Activated gamma-delta T cell treated with Interleukin-2 at 50 U/mL for 16 hours (primary cell): ENCODE data around the gene PPP1R1C.

Source experiments
- DNase-seq: peaks from one replicate; pipeline ENCODE4 v3.0.0-alpha.2; 2020

Gene PPP1R1C

DNA sequence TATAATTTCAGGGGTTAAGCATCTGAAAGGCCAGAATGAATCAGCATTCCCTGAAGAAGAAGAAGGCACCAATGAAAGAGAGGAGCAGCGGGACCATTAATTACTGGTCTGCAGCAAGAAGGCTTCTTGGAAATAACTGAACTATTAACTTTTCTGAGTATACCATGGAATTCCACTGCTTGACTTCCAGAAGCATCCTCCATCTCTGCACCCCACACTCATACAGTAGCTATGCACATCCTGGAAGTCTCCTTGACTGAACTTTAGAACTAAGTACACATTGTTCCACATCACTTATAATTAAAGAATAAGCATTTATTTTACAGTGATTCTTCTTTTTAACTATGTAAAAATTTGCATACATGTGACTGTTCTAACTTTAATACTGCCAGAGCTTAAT lies 131.5 kb downstream of the PPP1R1C start:
- no peak for DNase-seq

DNA sequence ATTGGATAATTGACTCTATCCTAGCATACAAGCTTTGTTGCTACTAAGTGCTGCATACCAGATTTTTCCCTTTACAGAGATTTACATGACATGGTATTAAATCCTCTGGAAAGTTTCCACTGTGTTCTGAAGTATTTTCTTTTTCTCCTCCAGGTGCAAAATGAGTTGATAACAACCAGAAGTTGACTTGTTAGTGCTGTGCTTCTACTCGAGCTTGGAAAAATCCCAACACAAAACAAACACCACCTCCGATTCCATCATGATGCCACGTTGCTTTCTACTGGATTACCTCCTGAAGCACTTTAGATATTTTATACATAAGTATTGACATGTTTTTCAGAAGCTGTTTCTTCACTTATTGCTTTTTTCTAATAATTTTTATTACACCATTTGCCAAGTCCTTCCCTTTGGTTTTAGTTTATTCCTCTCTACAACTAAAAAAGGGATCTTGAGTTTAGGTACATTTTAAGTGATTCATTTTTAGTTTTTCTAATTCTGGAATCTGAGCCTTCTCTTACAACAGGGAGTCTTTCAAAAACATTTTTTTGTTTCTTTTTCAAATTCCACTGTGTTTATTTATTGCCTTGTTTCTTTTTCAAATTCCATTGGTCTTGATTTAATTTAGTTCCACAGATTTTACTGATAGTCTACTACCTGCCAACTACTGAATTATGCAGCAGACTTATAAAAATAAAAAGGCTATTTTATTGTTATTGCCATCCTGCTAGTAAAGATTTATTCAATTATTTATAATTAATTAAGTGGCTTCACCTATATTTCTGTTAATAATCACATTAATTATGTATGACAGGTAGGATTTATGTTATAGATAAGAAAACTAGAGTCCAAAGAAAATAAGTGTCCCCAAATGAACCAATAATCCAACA lies 143.4 kb downstream of the PPP1R1C start:
- no peak for DNase-seq

DNA sequence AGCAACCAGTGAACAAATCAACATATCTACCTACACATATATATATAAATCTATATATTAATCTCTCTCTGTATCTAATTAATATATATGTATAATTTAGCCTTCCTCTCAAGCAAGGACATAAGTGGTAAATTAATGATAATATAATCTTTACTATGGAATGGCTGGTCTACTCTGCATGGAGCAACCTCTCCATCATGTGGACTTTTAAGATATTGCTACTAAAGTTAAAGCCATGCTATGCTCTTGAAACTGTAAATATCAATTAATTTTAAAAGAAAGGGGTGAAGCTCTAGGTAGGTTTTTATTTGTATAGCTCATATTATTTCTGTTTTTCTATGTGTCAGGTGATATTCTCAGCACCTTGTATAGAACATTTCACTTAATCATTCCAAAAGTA lies 147.0 kb downstream of the PPP1R1C start:
- DNase-seq: no peak

DNA sequence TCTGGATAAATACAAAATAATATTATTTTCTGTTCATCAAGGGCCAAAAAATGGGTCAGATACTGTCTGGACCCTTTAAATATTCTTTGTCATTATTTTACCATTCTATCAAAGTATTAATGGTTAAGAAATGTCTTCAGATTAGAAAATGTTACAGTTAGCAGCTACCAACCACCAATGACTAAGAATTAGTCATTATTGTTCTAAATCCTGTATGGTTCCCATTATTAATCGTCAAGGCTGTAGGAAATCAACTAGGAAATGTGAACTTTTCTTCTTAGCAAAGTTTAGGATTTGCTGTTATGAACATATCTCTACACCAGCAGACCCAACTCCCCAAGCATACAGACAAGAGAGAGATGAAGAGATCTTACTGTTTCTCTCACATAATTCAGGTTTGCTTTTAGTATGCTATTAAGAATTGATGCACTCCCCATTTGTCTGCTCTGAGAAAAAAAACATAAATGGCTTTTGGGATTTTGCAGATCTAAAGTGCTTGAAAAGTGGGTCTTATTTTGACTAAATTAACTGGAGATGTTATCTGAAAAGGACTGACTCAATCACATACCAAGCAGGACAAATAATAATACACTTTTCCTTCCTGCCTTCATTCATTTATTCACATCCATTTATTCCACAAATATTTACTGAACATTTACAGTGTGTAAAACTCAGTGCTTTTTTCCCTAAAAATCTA lies 147.7 kb downstream of the PPP1R1C start:
- no peak for DNase-seq

DNA sequence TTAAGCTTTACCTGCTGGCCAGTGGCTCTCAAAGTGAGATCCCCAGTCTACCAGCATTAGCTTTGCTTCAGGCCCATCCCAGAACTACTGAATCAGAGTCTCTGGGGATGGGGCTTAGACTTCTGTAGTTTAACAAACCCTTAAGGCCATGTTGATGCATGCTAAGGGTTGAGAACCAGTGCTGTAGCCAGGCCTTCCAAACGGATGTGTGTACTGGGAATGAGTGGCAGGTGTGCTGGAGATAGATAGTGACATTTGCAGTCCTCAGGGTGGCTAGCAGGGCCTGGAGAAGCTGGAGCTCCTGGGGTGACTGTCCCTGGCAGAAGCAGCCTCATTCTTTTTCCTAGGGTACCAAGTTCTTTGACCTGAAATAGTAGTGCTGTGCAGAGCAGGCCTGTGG lies 148.5 kb downstream of the PPP1R1C start:
- DNase-seq: no peak

DNA sequence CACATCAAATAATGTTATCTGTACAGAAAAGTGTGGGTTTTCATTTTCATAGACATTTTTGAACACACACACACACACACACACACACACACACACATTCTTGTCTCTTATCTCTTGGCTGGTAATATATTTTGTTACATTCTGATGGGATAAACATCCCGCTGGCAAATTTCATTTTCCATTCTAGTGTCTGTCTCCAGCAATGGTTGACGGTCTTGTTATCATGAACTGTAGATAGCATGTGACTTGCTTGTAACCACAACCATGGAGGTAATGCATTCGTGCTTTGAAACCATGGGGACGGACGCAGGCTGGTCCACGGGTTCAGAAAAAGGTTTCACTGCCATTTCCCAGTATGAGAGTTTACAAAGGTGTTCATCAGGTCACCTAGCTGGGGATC lies 156.4 kb downstream of the PPP1R1C start:
- DNase-seq: no peak

DNA sequence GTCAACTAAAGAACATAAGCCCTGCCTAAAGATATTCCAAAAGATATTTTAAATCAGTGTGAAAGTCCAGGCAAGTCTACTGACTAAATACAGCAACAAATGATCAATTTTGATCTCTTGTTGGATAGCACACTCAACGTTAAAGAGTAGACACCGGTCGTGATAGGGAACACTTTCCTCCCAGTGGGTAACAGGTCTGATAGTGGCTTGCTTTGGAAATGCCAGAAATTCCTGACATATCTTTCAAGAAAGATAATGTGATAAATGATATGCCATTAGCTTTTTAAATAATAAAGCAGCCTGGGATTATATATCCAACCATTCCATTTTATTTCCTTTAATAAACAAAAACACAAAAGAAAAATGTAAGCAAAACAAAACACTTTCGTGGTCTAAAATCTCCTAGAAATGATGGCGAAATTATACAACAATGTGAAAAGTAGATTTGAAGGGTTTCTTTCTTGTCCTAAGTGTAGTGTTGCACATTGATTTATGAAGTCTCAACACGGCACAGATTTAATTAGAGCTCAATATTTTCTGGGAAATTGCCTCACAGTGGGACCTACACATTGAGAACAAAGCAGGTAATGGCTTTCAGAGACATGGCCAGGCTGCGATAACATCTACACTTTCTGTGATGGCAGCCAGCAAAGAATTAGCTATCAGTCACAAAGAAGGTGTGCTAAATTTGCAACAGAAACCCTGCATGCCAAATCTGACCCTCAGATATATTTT lies 158.6 kb downstream of the PPP1R1C start:
- no peak for DNase-seq

DNA sequence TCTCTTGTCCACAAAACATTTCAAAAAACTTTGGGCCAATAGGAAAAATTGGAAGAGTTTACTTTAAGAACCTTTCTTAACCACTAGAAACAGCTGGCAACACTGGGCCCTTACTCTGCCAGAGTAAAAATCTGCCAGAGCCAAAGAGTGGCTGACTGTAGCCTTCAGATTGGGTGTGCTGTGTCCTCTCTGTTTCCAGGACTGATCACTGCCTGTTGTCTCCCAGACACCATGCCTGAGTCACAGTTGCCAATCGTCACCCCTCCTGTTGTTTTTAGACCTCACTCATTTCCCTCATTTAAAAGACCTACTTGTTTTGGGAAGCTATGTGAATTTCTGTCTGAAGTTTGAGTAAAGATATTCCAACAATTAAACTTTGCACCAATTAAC lies 159.1 kb downstream of the PPP1R1C start:
- no peak for DNase-seq

DNA sequence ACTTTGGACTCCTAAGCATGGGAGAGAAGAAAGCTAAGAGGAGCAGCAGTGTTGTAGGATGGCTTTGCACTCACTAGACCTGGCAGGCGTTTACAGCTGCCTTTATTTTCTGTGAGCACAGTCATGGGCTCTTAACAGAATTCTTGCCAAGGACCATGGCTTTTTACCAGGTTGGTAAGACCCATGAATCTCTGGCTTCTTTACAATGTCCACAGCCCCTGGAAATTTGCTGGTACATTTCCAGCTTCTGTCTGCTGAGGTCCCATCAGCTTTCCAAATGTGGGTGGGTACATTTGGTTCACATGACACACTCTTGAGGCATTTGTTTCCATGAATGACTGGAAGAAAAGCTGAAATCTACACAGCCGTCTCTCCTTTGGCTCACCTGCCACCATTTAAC lies 162.7 kb downstream of the PPP1R1C start:
- no peak for DNase-seq

DNA sequence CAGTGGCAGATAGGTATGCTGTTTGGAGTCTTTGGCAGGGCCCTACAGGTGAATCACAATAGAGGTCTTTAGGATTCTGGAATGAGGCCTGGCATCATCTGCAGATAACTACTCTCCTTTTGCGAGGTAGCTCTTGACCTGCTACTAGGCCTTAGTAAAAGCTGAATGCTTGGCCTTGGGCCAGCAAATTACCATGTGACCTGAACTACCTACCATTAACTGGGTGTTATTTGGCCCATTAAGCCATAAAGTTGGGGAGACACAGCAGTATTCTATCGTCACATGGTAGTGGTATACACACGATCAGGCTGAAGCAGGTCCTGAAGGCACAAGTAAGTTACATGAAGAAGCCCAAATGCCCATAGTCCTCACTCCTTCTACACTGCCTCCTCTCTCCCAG lies 178.2 kb downstream of the PPP1R1C start:
- DNase-seq: no peak

DNA sequence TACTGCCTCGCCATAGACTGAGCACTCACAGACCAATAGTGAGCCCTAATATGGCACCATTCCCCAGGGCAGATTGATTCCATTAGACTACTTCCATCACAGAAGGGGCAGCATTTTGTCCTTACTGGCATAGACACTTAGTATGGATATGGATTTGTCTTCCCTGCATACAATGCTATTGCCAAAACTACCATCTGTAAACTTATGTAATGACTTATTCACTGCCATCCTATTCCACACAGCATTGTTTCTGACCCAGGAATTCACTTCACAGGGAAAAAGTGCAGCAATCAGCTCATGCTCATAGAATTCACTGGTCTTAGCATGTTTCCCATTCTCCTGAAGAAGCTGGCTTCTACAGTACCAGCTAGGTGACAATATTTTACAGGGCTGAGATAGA lies 179.0 kb downstream of the PPP1R1C start:
- DNase-seq: no peak

DNA sequence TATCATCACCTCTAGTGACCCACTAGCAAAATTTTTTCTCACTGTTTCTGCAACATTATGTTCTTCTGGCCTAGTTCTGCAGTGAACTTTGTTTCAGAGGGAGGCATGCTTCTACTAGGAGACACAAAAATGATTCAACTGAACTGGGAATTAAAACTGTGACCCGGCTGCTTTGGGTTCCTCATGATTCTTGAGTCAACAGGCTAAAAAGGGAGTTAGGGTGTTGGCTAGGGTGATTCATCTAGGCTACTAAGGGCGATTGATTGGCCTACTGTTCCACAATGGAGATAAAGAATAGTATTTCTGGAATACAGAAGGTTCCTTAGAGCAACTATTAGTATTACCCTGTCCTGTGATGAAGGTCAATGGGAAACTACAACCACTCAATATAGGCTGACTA lies 179.5 kb downstream of the PPP1R1C start:
- DNase-seq: no peak

DNA sequence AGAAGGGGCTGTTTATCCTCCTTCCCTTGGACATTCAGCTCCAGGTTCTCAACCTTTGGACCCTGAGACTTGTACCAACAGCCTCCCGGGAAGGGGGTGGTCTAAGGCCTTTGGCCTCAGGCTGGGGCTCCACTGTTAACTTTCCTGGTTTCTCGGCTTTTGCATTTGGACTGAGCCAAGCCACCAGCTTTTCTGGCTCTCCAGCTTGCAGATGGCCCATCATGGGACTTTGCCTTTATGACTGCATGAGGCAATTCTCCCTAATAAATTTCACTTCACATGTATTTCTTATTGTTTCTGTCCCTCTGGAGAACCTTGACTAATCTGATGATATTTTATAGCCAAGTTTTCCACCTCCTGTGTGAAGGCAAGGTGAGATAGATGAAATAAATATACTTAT lies 180.8 kb downstream of the PPP1R1C start:
- DNase-seq: no peak

DNA sequence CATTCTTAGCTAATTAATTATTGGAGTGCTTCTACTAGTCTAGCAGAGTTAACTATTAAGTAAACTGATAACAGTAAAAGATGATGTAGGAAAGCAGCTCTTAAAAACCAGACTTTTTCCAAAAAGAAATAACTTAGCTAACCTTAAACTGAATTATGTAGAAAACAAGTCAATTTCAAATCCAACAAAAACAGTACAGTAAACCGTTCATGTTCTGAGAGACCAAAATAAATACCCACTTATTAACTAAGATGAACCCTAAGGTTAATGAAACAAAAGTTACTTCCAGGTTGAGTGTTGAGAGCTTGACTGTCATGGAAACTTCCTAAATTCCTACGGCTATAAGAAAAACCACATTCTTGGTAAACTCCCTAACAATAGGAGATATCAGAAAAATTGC lies 181.2 kb downstream of the PPP1R1C start:
- DNase-seq: no peak
